Bronchial epithelial cell (primary cell): ENCODE data around the gene SMOC1. TPM values are rescaled to one million over a fixed set of nuclear protein-coding genes. Genes with fewer than 3 reads are reported as not detected.

Experiments
- DNase-seq: peaks from one replicate; pipeline ENCODE4 v3.0.0-alpha.2; 2010; ENCODE audit warnings: low read depth
- FAIRE-seq: peaks from 2 replicates; lab custom pipeline; 2011; peaks lifted over from hg19 to GRCh38; lab: Jason Lieb, UNC
- H3K27me3 ChIP-seq: 2 replicates; pipeline ENCODE4 v1.5.1; 2011; ENCODE audit warnings: low read length; ENCODE audit not compliant: control insufficient read depth, insufficient read depth
- H3K36me3 ChIP-seq: 2 replicates; pipeline ENCODE4 v1.5.1; 2011; ENCODE audit warnings: low read length; ENCODE audit not compliant: control insufficient read depth, insufficient read depth
- H3K4me3 ChIP-seq: 2 replicates; pipeline ENCODE4 v1.5.1; 2011; ENCODE audit warnings: mild to moderate bottlenecking, low read depth, low read length, control low read depth
- CTCF ChIP-seq: IDR thresholded peaks from 2 replicates; pipeline ENCODE4 v1.5.1; 2011; ENCODE audit warnings: mild to moderate bottlenecking, moderate library complexity, low read length, control low read depth, inconsistent platforms; ENCODE audit not compliant: insufficient read depth, severe bottlenecking
- total RNA-seq: library from RNA; depleted of rRNA; stranded (reverse); fragments of >200 nt; gene quantifications from 2 replicates; pipeline ENCODE4 v1.2.1, GENCODE V29; 2014

The SMOC1 gene
- total RNA-seq, 1 donor from 2014 or later = 16.3 TPM

- FAIRE-seq = no peak
- H3K36me3 ChIP-seq = no peaks in the 10 kb centered on the region
- no peak overlapping the region for H3K4me3 ChIP-seq
- TF ChIP-seq CTCF = no peak
- H3K27me3 ChIP-seq = no peaks in the 10 kb centered on the region
- DNase-seq = no peak
These were observed 25.0 kb downstream of the SMOC1 start for GRCh38 chr14:69904246-69904645.

- Histone ChIP-seq H3K36me3 (no peaks in the 10 kb centered on the region), H3K27me3 (no peaks in the 10 kb centered on the region), H3K4me3 (no peak overlapping the region)
- no peak for DNase-seq
- no peak for FAIRE-seq
- TF ChIP-seq CTCF = no peak
These were observed 27.0 kb downstream of the SMOC1 start for GRCh38 chr14:69906201-69906600.

GRCh38 chr14:69909826-69910550, 30.8 kb downstream of the SMOC1 start:
- Histone ChIP-seq H3K4me3 (no peak overlapping the region), H3K27me3 (no peaks in the 10 kb centered on the region), H3K36me3 (no peaks in the 10 kb centered on the region)
- DNase-seq (no peak), FAIRE-seq (no peak)
- no peak for TF ChIP-seq CTCF

- no peak for TF ChIP-seq CTCF
- DNase-seq (no peak), FAIRE-seq (no peak)
- H3K36me3 ChIP-seq = no peaks in the 10 kb centered on the region
- H3K27me3 ChIP-seq = no peaks in the 10 kb centered on the region
- H3K4me3 ChIP-seq = no peak overlapping the region
These were observed 31.7 kb downstream of the SMOC1 start for GRCh38 chr14:69910871-69911270.

- Histone ChIP-seq H3K27me3 (no peaks in the 10 kb centered on the region), H3K4me3 (no peak overlapping the region), H3K36me3 (no peaks in the 10 kb centered on the region)
- no peak for TF ChIP-seq CTCF
- FAIRE-seq (no peak), DNase-seq (no peak)
These were observed 34.5 kb downstream of the SMOC1 start for GRCh38 chr14:69913686-69914085.

- no peak overlapping the region for H3K4me3 ChIP-seq
- FAIRE-seq = peak; percentile 64
- no peak for TF ChIP-seq CTCF
These were observed 37.2 kb downstream of the SMOC1 start for GRCh38 chr14:69916396-69916795.

More at GRCh38 chr14:69916396-69916795, 37.2 kb downstream of the SMOC1 start:
- no peaks in the 10 kb centered on the region for H3K36me3 ChIP-seq
- H3K27me3 ChIP-seq = no peaks in the 10 kb centered on the region
- DNase-seq = no peak
